A673 (cell line): Measurements from ENCODE around the gene SNAPC2. TPM values are rescaled to one million over a fixed set of nuclear protein-coding genes. Genes with fewer than 3 reads are reported as not detected.

Source experiments
- BruUV-seq: library from RNA; stranded (reverse); fragments of 400-500 nt; replicated peaks from 2 replicates; lab custom pipeline; 2021; lab: Mats Ljungman, UMichigan
- CTCF ChIA-PET: fragments of 300-600 bp; sonication (Branson Sonifier 250); formaldehyde crosslinking; loops from one replicate; lab custom pipeline; 2022; ENCODE audit warnings: antibody characterized with exemption; lab: Charles Lee
- POLR2A ChIA-PET: fragments of 300-600 bp; sonication (Branson Sonifier 250); formaldehyde crosslinking; loops from one replicate; lab custom pipeline; 2022; ENCODE audit warnings: antibody characterized with exemption; ENCODE audit not compliant: low non-redundant PET; lab: Charles Lee
- DNase-seq: peaks from one replicate; pipeline ENCODE4 v3.0.0-alpha.2; 2015; ENCODE audit warnings: low spot score
- H3K27ac ChIP-seq: fragments of 200-600 bp; sonication (generic); 2 replicates; pipeline ENCODE4 v1.5.1; 2016; ENCODE audit warnings: mixed run types, low read depth, mild to moderate bottlenecking, mixed read lengths, antibody characterized with exemption, low read length; ENCODE audit not compliant: poor library complexity, severe bottlenecking
- H3K27me3 ChIP-seq: fragments of 200-600 bp; sonication (generic); replicated peaks from 2 replicates; pipeline ENCODE4 v1.6.1; 2017; ENCODE audit warnings: mixed run types, low read depth, mild to moderate bottlenecking, mixed read lengths, antibody characterized with exemption, low read length; ENCODE audit not compliant: insufficient read depth, poor library complexity
- H3K36me3 ChIP-seq: fragments of 200-600 bp; sonication (generic); 2 replicates; pipeline ENCODE4 v1.6.1; 2016; ENCODE audit warnings: mixed run types, mild to moderate bottlenecking, mixed read lengths, antibody characterized with exemption, low read length; ENCODE audit not compliant: insufficient read depth, poor library complexity, severe bottlenecking
- H3K4me1 ChIP-seq: fragments of 200-600 bp; sonication (generic); 2 replicates; pipeline ENCODE4 v1.6.1; 2017; ENCODE audit warnings: mixed run types, mild to moderate bottlenecking, mixed read lengths, antibody characterized with exemption, low read length; ENCODE audit not compliant: insufficient read depth, poor library complexity, severe bottlenecking
- H3K4me3 ChIP-seq: fragments of 200-600 bp; sonication (generic); 2 replicates; pipeline ENCODE4 v1.5.1; 2016; ENCODE audit warnings: low read depth, mixed run types, mild to moderate bottlenecking, mixed read lengths, low read length; ENCODE audit not compliant: poor library complexity, severe bottlenecking
- H3K9me3 ChIP-seq: fragments of 200-600 bp; sonication (generic); 2 replicates; pipeline ENCODE4 v1.6.1; 2016; ENCODE audit warnings: mixed run types, low read depth, mild to moderate bottlenecking, mixed read lengths, antibody characterized with exemption, low read length; ENCODE audit not compliant: poor library complexity, severe bottlenecking
- CTCF ChIP-seq: fragments of 300-800, 200-600 bp; sonication (generic); conservative IDR thresholded peaks from 2 replicates; pipeline ENCODE4 v1.5.1; 2017; ENCODE audit warnings: low read depth, mild to moderate bottlenecking, antibody characterized with exemption, low read length, moderate library complexity, mixed read lengths
- EZH2 ChIP-seq: fragments of 200-600 bp; sonication (generic); IDR thresholded peaks from 2 replicates; pipeline ENCODE4 v1.6.1; 2017; ENCODE audit warnings: borderline replicate concordance, low read depth, mild to moderate bottlenecking, mixed read lengths, antibody characterized with exemption, low read length; ENCODE audit not compliant: poor library complexity, severe bottlenecking
- intact Hi-C: fragments of 100-400 bp; cut with micrococcal nuclease; formaldehyde crosslinking; loops from one replicate; pipeline ENCODE4 v1.10.0; 2022; ENCODE audit not compliant: unreplicated experiment
- total RNA-seq: library from RNA; stranded (reverse); gene quantifications from 2 replicates; pipeline ENCODE4 v1.2.3, GENCODE V29; 2021

Gene SNAPC2
- total RNA-seq, 1 experiment from 2014 or later, result 30.2 TPM

DNA sequence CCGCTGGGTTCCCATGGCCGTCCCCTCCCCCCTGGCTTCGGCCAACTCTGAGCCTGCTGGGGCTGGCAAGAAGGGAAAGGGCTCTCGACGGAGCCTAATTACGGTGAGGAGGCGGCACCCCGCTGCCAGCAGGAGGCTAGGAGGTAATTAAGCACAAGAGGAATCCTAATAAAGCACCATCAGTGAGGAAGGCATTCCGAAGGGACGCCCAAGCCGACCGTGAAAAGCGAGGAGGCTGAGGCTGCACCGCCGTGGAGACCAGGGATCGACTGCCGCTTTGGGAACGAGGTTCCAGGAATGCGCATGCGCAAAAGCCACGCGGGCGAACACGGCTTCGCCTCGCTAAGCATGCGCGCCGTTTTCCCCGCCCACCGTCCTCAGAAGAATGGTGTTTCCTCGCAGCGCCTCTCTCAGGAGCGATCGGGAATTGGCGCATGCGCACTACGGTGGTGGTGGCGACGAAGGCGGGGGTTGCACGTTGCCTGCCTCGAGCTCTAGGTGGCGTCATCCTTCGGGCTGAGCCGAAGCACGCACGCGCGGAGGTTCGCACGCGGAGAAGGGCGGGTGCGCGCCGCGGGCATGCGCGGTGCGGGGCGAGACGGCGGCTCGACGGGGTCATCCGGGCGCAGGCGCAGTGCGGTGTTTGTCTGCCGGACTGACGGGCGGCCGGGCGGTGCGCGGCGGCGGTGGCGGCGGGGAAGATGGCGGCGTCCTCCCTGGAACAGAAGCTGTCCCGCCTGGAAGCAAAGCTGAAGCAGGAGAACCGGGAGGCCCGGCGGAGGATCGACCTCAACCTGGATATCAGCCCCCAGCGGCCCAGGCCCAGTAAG lies 16.7 kb upstream of the SNAPC2 start, which contains the start of gene MAP2K7:
TSS of gene MAP2K7 (plus strand) at position 634 of the 830 bp plus-strand sequence. CDS start at position 702, 68 bp downstream.
- DNase-seq, result peak; percentile 99
- peaks cover 13% of the 10 kb centered on the region for H3K4me1 ChIP-seq
- H3K27ac ChIP-seq, result peak within 1 kb of the TSS; percentile 77
- CTCF ChIA-PET, result interaction anchor here (0.9 to 1.0 kb wide), 2 partner anchors 17 to 34 kb away, joined by 3 to 5 read pairs; partner anchors contain the start of gene SNAPC2
- intact Hi-C loops, result loop anchor here (2.0 kb wide), 1 partner anchor 33 kb away; no protein-coding TSS in a partner anchor
- no peaks in the 10 kb centered on the region for H3K27me3 ChIP-seq
- POLR2A ChIA-PET, result interaction anchor here (0.5 to 0.6 kb wide), 4 partner anchors 16 to 610 kb away, joined by 3 to 12 read pairs (median 6); no protein-coding TSS in a partner anchor
- peak within 1 kb of the TSS; percentile 92 for H3K4me3 ChIP-seq
- no peaks in the 10 kb centered on the region for H3K9me3 ChIP-seq
- BruUV-seq, result no TSS peak
- peaks cover 8% of the 10 kb centered on the region for H3K36me3 ChIP-seq
- peak; percentile 82 for TF ChIP-seq CTCF
- no peak for TF ChIP-seq EZH2

DNA sequence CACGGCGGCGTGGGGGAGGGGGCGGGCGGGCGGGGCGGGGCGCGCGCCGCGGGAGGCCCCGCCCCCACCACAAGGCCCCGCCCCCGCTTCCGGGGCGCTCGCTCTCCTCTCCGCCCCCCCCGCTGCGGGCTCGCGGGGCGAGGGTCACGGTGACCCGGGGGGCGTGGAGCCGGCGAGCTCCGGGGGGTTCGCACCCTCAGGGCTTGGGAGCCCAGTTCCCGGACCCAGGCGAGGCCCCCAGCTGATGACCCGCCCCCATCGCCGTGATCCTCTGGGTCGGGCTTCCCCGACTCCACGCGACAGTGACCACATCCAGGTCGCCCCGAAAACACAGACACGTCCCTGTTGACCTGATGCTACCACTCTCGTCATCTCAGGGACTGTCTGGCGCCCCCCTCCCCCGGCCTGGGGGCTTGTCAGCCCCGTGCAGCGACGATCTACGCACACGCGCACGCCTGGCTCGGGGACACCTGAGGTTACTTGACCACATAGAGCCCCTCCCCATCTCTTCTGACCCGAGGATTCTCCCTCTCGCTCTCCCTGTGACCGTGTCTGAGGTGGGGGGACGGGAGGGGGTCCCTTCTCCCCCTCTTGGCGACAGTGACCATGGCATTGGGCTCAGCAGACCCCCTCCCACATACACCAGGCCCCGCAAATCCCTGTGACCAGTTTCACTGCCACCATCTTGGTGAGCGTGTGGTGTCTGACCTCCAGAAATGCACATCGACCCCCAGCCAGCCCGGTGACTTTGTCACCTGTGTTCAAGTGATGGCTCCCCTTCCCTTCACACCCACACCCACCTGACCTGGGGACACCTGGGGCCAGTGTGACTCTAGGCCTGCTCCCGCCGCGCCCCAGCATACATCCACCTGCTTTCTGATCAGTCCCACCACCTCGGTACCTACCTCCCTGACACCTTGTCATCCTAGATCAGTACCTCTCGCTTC lies 15.8 kb upstream of the SNAPC2 start:
- intact Hi-C loops, result no loop called here
- Histone ChIP-seq H3K4me3 (peak overlapping the region; percentile 92), H3K27me3 (no peaks in the 10 kb centered on the region), H3K36me3 (peaks cover 8% of the 10 kb centered on the region), H3K27ac (peak overlapping the region; percentile 77), H3K9me3 (no peaks in the 10 kb centered on the region), H3K4me1 (peaks cover 13% of the 10 kb centered on the region)
- POLR2A ChIA-PET, result interaction anchor here (0.6 kb wide), 1 partner anchor 17 kb away, joined by 4 read pairs; no protein-coding TSS in a partner anchor
- CTCF ChIA-PET, result interaction anchor here (0.9 to 1.0 kb wide), 2 partner anchors 16 to 35 kb away, joined by 3 to 5 read pairs; partner anchors contain the start of gene SNAPC2
- no peak for DNase-seq
- no TSS peak for BruUV-seq
- TF ChIP-seq CTCF, result no peak
- no peak for TF ChIP-seq EZH2

- Histone ChIP-seq H3K4me3 (peak overlapping the region; percentile 92), H3K9me3 (no peaks in the 10 kb centered on the region), H3K36me3 (peaks cover 14% of the 10 kb centered on the region), H3K4me1 (peaks cover 13% of the 10 kb centered on the region), H3K27ac (peak overlapping the region; percentile 77), H3K27me3 (no peaks in the 10 kb centered on the region)
- intact Hi-C loops, result no loop called here
- ChIA-PET CTCF (no interaction called here), POLR2A (no interaction called here)
- no peak for DNase-seq
- no TSS peak for BruUV-seq
- TF ChIP-seq EZH2 (no peak), CTCF (no peak)
Observed at GRCh38 chr19:7905268-7905667, 14.9 kb upstream of the SNAPC2 start.
